ENCODE measurements around the gene CDK10.

Gene CDK10

GRCh38 chr16:89733322-89733721 lies 46.8 kb downstream of the CDK10 start:
- DNase-seq (ENCODE audit: insufficient read length, low spot score) (no peak), FAIRE-seq (no peak)
- TF ChIP-seq CTCF (IDR thresholded peaks at IDR 0.05; ENCODE audit: insufficient read depth, missing control alignments): no peak

DNA sequence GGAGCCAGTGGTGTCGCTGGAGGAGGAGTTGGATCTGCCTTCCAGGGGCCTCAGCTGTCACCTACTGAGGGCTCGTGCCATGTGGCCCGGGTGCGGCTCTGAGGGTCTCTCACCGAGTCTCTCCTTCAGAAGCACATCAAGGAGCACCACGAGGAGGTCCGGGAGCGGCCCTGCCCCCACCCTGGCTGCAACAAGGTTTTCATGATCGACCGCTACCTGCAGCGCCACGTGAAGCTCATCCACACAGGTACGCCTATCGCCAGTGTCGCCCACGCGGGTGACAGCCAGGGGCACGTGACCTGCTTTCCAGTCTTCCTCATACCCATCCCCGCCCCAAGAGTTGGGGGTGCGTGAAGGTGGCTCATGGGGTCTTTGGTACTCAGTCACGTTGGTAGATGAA lies 47.3 kb downstream of the CDK10 start:
- TF ChIP-seq CTCF (IDR thresholded peaks at IDR 0.05; ENCODE audit: insufficient read depth, missing control alignments): no peak
- no peak for DNase-seq (ENCODE audit: insufficient read length, low spot score)
- no peak for FAIRE-seq

- DNase-seq (ENCODE audit: insufficient read length, low spot score) (no peak), FAIRE-seq (no peak)
- TF ChIP-seq CTCF (IDR thresholded peaks at IDR 0.05; ENCODE audit: insufficient read depth, missing control alignments): no peak
These were observed 50.1 kb downstream of the CDK10 start for GRCh38 chr16:89736554-89736953.

- TF ChIP-seq CTCF (IDR thresholded peaks at IDR 0.05; ENCODE audit: insufficient read depth, missing control alignments): no peak
- DNase-seq (ENCODE audit: insufficient read length, low spot score) (no peak), FAIRE-seq (no peak)
These were observed 51.0 kb downstream of the CDK10 start for GRCh38 chr16:89737341-89738071.

DNA sequence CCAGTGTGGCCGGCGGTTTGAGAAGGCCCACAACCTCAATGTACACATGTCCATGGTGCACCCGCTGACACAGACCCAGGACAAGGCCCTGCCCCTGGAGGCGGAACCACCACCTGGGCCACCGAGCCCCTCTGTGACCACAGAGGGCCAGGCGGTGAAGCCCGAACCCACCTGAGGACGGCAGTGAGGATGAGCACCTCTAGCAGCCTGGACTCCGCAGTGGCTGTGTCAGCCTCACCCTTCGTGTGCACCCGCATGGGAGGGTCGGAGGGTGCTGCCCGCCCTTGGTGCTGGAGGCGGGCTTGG lies 51.5 kb downstream of the CDK10 start:
- DNase-seq (ENCODE audit: insufficient read length, low spot score) (no peak), FAIRE-seq (no peak)
- no peak for TF ChIP-seq CTCF (IDR thresholded peaks at IDR 0.05; ENCODE audit: insufficient read depth, missing control alignments)

DNA sequence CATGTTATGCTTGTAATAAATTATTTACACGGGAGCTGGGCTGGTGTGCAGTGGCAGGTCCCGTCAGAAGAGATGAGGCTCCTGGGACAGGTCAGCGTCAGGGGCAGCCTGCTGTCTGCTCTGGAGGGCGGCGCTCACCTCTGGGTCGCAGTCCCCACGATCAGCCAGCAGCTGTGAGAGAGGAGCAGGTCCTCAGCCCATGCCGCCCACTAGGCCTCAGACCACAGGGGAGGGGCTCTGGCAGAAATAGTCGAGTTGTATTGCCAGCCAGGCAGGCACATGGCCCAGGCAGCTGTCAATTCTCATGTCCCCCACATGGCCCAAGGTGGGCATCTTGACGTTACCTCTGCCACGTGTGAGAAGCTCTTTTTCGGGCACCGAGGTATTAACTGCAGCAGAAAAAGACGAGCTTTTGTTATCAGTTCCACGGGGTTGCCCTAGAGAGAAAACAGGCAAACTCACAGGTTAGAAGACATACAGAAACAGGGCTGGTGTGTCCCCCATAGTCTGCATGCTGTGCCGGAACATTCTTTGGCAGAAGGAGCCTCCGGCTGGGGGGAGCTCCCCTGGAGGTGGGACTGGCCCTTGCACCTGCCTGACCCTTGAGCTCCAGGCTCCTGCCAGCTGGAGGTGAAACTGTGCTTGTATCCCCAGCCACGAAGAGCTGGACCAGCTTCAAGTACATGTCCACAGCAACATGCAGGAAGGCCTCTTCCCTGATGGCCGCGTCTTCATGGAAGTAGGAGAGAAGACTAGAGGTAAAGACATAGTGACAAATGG lies 52.2 kb downstream of the CDK10 start:
- no peak for FAIRE-seq
- no peak for TF ChIP-seq CTCF (IDR thresholded peaks at IDR 0.05; ENCODE audit: insufficient read depth, missing control alignments)
- DNase-seq (ENCODE audit: insufficient read length, low spot score): no peak

GRCh38 chr16:89739383-89739782 lies 52.9 kb downstream of the CDK10 start:
- no peak for DNase-seq (ENCODE audit: insufficient read length, low spot score)
- TF ChIP-seq CTCF (IDR thresholded peaks at IDR 0.05; ENCODE audit: insufficient read depth, missing control alignments): no peak
- FAIRE-seq: no peak

Measured in D721Med (cell line).